ENCODE measurements around the gene PROM1. TPM values are rescaled to one million over a fixed set of nuclear protein-coding genes. Genes with fewer than 3 reads are reported as not detected.
A peak's percentile ranks its signal among the peaks of the same experiment; 100 is the strongest.

The PROM1 gene
- total and polyA plus RNA-seq, 2 of the 13 experiments (the other 11 are each of a cell fraction or from before 2014, with no cell fraction given) = 3.9 to 16.4 TPM

DNA sequence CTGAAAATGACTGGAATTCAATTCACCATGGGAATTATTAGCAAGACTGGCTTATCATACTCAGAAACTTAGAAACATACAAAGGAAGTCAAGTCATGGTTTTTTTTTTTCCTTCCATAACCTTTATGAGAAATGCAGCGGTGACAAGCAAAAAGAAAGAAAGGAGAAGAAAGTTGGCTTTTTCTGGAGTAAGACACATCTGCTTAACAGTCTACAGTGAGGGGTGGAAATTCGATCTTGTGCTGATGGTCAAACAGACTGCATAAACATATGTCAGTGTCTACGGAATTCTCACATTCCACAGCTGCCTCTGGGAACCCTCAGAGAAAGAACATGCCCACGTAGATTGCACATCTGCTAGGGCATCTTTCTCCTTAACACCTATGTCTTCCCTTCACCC, 54.6 kb downstream of the PROM1 start:
- TF ChIP-seq ZBTB38 (CRISPR knock-in tag; IDR thresholded peaks at IDR 0.05) (no peak), TEAD3 (CRISPR knock-in tag; optimal IDR thresholded peaks at IDR 0.05; ENCODE audit: borderline replicate concordance) (peak; percentile 52), SNRNP70 (IDR thresholded peaks at IDR 0.05; ENCODE audit: low read depth, low read length) (no peak), SP5 (CRISPR knock-in tag; IDR thresholded peaks at IDR 0.05; ENCODE audit: borderline replicate concordance, low read depth) (no peak), SIX1 (CRISPR knock-in tag; IDR thresholded peaks at IDR 0.05; ENCODE audit: borderline replicate concordance) (peak; percentile 61; the same call in 1 of the 2 replicates)
- Histone ChIP-seq H3K4me1 (ENCODE audit: insufficient read depth, low read length) (peaks cover 49% of the 10 kb centered on the region), H3K27ac (ENCODE audit: extremely low read length, insufficient read depth, low read length) (no peak overlapping the region), H4K20me1 (ENCODE audit: insufficient read depth, low read length) (no peaks in the 10 kb centered on the region), H3K36me3 (replicated peaks in 1 of 2; ENCODE audit: control insufficient read depth in 1 of 2, insufficient read depth in 2 of 2, low read length in 2 of 2) (no peaks in the 10 kb centered on the region), H3K9ac (ENCODE audit: insufficient read depth, low read depth, low read length) (no peak overlapping the region; the same call in 1 of the 2 replicates), H3K9me3 (ENCODE audit: low read length) (no peaks in the 10 kb centered on the region), H3K4me3 (replicated peaks in 1 of 3; ENCODE audit: insufficient read depth in 1 of 3, low read depth in 2 of 3, low read length in 3 of 3) (no peak overlapping the region), H3K79me2 (ENCODE audit: insufficient read depth, low read length) (no peaks in the 10 kb centered on the region), H3K4me2 (ENCODE audit: low read depth, low read length) (peak overlapping the region; percentile 30; the same call in 1 of the 2 replicates), H2AFZ (ENCODE audit: low read length) (no peak overlapping the region), H3K27me3 (ENCODE audit: control insufficient read depth in 1 of 2, insufficient read depth in 2 of 2, low read length in 2 of 2) (no peaks in the 10 kb centered on the region)
- no TSS peak for BruUV-seq (replicated peaks)
- intact Hi-C loops (cut with micrococcal nuclease; ENCODE audit: unreplicated experiment) = loop anchor here (5.0 kb wide), 1 partner anchor 413 kb away; no protein-coding TSS in a partner anchor
- no peak for FAIRE-seq
- WGBS (ENCODE audit: low lambda C conversion rate) = 11% methylated on average over 4 of the region's 4 CpGs
- ChIA-PET POLR2A (interaction anchor here (1.1 to 1.4 kb wide), 2 partner anchors 87 to 198 kb away, joined by 3 read pairs; no protein-coding TSS in a partner anchor), CTCF (ENCODE audit: low intra/inter-chr PET ratio, low total read pairs) (no interaction called here)
- peak; percentile 37 for DNase-seq (ENCODE audit: low spot score)
- in situ Hi-C loops (cut with HindIII; ENCODE audit: extremely low pct_ligation_motif_present, low pct_unique_long_range_greater_than_20kb) = loop anchor here (5.0 kb wide), 2 partner anchors 173 to 238 kb away; no protein-coding TSS in a partner anchor
- peak; percentile 72 for ATAC-seq

DNA sequence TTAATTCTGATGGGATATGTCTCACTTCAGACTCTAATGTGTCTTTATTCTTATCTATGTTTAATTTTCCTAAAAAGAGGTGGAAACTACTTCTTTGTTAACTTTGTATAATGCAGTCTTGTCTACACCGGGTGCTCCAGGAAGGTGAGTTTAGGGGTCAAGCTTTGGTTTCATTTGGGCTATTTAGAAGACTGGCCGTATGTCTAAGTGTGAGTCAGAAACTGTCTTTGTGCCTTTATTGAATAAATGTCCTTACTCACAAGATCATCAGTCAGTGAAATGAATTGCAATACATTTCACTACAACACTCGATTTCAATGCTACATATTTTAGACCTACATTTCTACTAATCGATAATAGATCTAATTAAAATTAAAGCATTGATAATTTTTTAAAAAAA, 56.2 kb downstream of the PROM1 start:
- no peak for FAIRE-seq
- H2AFZ ChIP-seq (ENCODE audit: low read length) = no peak overlapping the region
- TF ChIP-seq, protein P1, sequence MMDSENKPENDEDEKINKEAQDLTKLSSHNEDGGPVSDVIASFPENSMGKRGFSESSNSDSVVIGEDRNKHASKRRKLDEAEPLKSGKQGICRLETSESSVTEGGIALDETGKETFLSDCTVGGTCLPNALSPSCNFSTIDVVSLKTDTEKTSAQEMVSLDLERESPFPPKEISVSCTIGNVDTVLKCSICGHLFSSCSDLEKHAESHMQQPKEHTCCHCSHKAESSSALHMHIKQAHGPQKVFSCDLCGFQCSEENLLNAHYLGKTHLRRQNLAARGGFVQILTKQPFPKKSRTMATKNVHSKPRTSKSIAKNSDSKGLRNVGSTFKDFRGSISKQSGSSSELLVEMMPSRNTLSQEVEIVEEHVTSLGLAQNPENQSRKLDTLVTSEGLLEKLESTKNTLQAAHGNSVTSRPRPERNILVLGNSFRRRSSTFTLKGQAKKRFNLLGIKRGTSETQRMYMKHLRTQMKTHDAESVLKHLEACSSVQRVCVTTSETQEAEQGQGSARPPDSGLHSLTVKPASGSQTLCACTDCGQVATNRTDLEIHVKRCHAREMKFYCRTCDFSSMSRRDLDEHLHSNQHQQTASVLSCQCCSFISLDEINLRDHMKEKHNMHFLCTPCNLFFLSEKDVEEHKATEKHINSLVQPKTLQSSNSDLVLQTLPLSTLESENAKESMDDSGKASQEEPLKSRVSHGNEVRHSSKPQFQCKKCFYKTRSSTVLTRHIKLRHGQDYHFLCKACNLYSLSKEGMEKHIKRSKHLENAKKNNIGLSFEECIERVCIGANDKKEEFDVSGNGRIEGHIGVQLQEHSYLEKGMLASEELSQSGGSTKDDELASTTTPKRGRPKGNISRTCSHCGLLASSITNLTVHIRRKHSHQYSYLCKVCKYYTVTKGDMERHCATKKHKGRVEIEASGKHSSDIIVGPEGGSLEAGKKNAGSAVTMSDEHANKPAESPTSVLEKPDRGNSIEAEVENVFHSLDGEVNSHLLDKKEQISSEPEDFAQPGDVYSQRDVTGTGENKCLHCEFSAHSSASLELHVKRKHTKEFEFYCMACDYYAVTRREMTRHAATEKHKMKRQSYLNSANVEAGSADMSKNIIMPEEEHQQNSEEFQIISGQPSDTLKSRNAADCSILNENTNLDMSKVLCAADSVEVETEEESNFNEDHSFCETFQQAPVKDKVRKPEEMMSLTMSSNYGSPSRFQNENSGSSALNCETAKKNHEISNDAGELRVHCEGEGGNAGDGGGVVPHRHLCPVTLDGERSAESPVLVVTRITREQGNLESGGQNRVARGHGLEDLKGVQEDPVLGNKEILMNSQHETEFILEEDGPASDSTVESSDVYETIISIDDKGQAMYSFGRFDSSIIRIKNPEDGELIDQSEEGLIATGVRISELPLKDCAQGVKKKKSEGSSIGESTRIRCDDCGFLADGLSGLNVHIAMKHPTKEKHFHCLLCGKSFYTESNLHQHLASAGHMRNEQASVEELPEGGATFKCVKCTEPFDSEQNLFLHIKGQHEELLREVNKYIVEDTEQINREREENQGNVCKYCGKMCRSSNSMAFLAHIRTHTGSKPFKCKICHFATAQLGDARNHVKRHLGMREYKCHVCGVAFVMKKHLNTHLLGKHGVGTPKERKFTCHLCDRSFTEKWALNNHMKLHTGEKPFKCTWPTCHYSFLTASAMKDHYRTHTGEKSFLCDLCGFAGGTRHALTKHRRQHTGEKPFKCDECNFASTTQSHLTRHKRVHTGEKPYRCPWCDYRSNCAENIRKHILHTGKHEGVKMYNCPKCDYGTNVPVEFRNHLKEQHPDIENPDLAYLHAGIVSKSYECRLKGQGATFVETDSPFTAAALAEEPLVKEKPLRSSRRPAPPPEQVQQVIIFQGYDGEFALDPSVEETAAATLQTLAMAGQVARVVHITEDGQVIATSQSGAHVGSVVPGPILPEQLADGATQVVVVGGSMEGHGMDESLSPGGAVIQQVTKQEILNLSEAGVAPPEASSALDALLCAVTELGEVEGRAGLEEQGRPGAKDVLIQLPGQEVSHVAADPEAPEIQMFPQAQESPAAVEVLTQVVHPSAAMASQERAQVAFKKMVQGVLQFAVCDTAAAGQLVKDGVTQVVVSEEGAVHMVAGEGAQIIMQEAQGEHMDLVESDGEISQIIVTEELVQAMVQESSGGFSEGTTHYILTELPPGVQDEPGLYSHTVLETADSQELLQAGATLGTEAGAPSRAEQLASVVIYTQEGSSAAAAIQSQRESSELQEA (CRISPR knock-in tag; IDR thresholded peaks at IDR 0.05; ENCODE audit: not compliant biosample characterization) = no peak
- POLR2A ChIA-PET = interaction anchor here (0.6 to 1.3 kb wide), 2 partner anchors 13 to 102 kb away, joined by 3 read pairs; no protein-coding TSS in a partner anchor
- H3K4me3 ChIP-seq (replicated peaks in 1 of 3; ENCODE audit: insufficient read depth in 1 of 3, low read depth in 2 of 3, low read length in 3 of 3) = no peak overlapping the region
- in situ Hi-C loops (cut with HindIII; ENCODE audit: extremely low pct_ligation_motif_present, low pct_unique_long_range_greater_than_20kb) = loop anchor here (5.0 kb wide), 2 partner anchors 175 to 240 kb away; no protein-coding TSS in a partner anchor
- CTCF ChIA-PET (ENCODE audit: low intra/inter-chr PET ratio, low total read pairs) = no interaction called here
- no peaks in the 10 kb centered on the region for H3K27me3 ChIP-seq (ENCODE audit: control insufficient read depth in 1 of 2, insufficient read depth in 2 of 2, low read length in 2 of 2)
- DNase-seq (ENCODE audit: low spot score) = no peak
- no peaks in the 10 kb centered on the region for H3K9me3 ChIP-seq (ENCODE audit: low read length)
- ATAC-seq = no peak
- H4K20me1 ChIP-seq (ENCODE audit: insufficient read depth, low read length) = no peaks in the 10 kb centered on the region
- no peaks in the 10 kb centered on the region for H3K79me2 ChIP-seq (ENCODE audit: insufficient read depth, low read length)
- BruUV-seq (replicated peaks) = no TSS peak
- H3K36me3 ChIP-seq (replicated peaks in 1 of 2; ENCODE audit: control insufficient read depth in 1 of 2, insufficient read depth in 2 of 2, low read length in 2 of 2) = no peaks in the 10 kb centered on the region
- H3K27ac ChIP-seq (ENCODE audit: extremely low read length, insufficient read depth, low read length) = no peak overlapping the region
- no peak overlapping the region for H3K9ac ChIP-seq (ENCODE audit: insufficient read depth, low read depth, low read length)
- 57% methylated on average over 4 of the region's 4 CpGs for WGBS (ENCODE audit: low lambda C conversion rate)
- H3K4me1 ChIP-seq (ENCODE audit: insufficient read depth, low read length) = peaks cover 34% of the 10 kb centered on the region
- H3K4me2 ChIP-seq (ENCODE audit: low read depth, low read length) = no peak overlapping the region
- intact Hi-C loops (cut with micrococcal nuclease; ENCODE audit: unreplicated experiment) = loop anchor here (5.0 kb wide), 1 partner anchor 415 kb away; no protein-coding TSS in a partner anchor

All from HepG2 (cell line).